T-helper 1 cell treated with Interleukin-12 subunit alpha and Interleukin-12 subunit beta and Interleukin-4 antibody, amounts not matched to agents 30 μg/mL and 1 μg/mL, for 36 hours (primary cell): ENCODE results near the gene CANT1.

Source experiments
- H3K27ac Mint-ChIP-seq: one replicate; pipeline ENCODE4 v1.8.0; 2021; ENCODE audit warnings: mild to moderate bottlenecking, mixed read lengths
- H3K27me3 Mint-ChIP-seq: one replicate; pipeline ENCODE4 v1.8.0; 2021; ENCODE audit warnings: low read depth, mixed read lengths
- H3K36me3 Mint-ChIP-seq: one replicate; pipeline ENCODE4 v1.8.0; 2021; ENCODE audit warnings: low read depth, mixed read lengths
- H3K4me1 Mint-ChIP-seq: one replicate; pipeline ENCODE4 v1.8.0; 2021; ENCODE audit warnings: low read depth, mixed read lengths
- H3K4me3 Mint-ChIP-seq: one replicate; pipeline ENCODE4 v1.8.0; 2021; ENCODE audit warnings: mild to moderate bottlenecking, moderate library complexity, mixed read lengths
- H3K9me3 Mint-ChIP-seq: one replicate; pipeline ENCODE4 v1.8.0; 2021; ENCODE audit warnings: mixed read lengths

Gene CANT1

DNA sequence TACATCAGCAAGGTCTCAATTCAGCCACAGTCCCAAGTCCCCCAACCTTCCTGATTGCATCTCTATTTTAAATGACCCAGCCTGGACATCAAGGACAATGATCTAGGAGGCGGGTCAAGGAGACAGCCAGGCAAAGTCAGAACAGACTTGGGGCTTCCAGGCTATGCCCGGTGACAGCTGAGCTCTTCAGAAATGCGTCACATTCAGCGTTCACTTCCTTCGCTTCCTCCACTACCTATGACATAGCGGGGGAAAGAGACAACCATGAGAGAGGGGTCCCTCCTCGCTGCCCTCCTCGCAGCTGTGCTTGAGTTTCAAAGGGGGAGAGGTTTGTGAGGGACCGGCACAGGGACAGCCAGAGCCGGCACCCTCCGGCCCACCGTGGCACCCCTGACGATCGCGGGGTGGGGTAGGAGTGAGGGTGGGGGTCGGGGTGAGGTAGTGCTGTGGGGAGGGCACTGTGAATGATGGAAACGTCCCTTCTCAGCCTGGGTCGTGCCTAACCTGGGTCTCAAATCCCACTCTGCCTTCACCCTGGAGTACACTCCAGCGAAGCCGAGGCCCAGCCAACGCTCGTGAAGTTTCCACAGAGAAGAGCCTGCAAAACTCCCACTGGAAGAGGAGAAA, 17.5 kb downstream of the CANT1 start:
- H3K4me1 Mint-ChIP-seq: peaks cover under 1% of the 10 kb centered on the region
- no peaks in the 10 kb centered on the region for H3K27me3 Mint-ChIP-seq
- peaks cover 26% of the 10 kb centered on the region for H3K36me3 Mint-ChIP-seq
- H3K4me3 Mint-ChIP-seq: no peak overlapping the region
- H3K9me3 Mint-ChIP-seq: no peaks in the 10 kb centered on the region
- H3K27ac Mint-ChIP-seq: no peak overlapping the region

DNA sequence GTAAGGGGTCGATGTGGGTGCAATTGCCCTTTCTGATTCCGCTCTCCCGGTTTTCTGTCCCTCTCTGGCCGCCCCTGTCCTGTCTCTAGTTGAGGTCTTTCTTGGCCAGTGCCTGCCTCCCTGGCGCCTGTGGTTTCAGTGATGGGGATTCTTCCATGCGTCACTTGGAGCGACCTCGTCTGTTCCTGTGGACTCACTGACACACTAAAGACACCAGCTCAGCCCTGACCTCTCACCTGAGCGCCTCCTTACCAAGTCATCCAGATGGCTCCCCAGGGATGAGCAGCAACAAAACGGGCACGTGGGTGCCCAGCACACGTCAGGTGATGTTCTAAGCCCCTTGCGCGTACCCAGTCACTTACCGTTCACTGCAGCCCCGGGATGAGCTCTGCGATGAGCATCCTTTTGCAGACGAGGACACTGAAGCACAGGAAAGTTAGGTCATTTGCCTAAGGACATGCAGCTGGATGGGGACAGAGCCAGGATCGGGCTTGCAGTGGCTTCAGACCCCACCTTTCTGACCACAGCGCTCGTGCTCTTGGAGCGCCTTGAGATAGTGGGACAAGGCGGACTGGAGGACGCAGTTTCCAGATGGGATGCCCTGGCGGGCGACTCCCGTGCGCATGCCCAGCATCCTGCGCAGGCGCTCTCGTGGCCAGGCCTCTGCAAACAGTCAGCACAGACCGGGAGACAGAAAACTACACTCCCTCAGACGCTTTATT, 18.4 kb downstream of the CANT1 start:
- Mint-ChIP-seq H3K36me3 (peaks cover 23% of the 10 kb centered on the region), H3K9me3 (no peaks in the 10 kb centered on the region), H3K4me3 (no peak overlapping the region), H3K4me1 (peaks cover 9% of the 10 kb centered on the region), H3K27me3 (no peaks in the 10 kb centered on the region), H3K27ac (no peak overlapping the region)

DNA sequence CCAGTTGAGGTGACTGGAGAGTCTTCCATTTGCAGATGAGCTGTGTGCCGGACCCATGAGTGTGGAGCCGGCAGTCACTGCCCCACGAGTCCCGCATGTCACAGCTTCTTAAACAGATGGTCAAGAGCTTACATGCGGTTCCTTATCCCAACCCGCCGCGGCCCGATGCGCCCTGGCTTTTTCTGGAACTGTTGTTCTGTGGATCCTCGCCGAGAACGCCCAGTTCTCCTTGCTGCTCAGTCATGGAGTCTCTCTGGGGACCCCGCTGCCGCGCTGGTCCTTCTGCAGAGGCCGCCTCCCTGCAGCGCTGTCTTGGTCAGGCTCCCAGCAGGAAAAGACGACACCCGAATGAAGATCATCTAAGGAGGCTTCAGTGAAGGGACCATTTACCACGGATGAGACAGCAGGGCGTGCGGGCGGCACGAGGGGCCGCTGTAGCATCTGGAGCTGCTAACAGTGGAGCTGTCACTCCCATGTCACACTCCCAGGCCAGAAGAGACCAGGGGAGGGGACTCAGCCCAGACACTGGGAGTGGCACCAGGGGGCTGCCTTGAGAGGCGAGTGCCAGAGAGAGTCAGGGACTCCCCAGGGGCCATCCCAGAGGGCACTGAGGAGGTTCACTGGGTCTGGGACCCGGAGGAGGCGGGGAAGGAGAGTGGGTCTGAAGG, 19.1 kb downstream of the CANT1 start:
- Mint-ChIP-seq H3K4me1 (peaks cover 15% of the 10 kb centered on the region), H3K9me3 (no peaks in the 10 kb centered on the region), H3K36me3 (peaks cover 19% of the 10 kb centered on the region), H3K27me3 (no peaks in the 10 kb centered on the region), H3K4me3 (no peak overlapping the region), H3K27ac (no peak overlapping the region)

DNA sequence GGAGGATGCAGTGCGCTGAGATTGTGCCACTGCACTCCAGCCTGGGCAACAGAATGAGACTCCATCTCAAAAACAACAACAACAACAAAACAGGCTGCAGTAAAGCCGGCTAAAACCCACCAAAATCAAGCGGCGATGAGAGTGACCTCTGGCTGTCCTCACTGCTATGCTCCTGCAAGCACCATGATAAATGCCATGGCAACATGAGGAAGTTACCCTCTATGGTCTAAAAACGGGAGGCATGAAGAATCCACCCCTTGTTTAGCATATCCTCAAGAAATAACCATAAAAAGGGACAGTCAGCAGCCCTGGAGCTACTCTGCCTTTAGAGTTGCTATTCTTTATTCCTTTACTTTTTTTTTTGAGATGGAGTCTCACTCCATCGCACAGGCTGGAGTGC, 21.4 kb downstream of the CANT1 start:
- Mint-ChIP-seq H3K4me3 (no peak overlapping the region), H3K9me3 (no peaks in the 10 kb centered on the region), H3K27me3 (no peaks in the 10 kb centered on the region), H3K4me1 (peaks cover 15% of the 10 kb centered on the region), H3K27ac (no peak overlapping the region), H3K36me3 (peaks cover 16% of the 10 kb centered on the region)

DNA sequence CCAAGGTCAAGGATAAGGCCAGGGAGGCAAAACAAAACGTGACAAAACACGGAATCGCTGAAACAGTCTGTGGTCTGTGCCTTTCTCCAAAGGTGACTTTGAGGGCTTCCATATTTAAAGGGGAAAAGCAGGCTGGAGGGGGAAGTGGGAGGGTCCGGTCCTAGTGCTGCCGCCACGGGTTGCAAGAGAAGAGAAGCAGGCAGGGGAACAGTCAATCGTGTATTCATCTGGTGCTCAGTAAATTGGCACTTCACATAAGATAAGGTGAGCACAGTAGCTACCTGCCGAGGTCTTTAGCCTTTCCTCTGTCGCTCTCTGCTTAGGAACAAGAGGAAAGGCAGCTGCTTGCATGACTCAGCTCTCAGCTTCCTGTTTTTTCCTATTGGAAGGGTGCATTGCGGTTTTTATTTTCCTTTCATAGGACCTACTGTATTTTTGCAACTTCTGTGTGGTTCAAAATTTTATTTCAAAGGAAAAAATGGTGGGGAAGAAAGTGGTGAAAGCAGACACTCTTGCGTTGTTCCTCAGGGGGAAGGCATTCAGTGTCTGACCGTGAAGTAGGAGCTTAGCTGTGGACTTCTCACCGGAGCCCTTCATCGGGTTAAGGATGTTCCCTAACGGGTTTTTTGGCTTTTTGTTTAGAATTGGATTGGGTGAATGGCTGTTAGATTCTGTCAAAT, 22.8 kb downstream of the CANT1 start:
- Mint-ChIP-seq H3K27ac (no peak overlapping the region), H3K27me3 (no peaks in the 10 kb centered on the region), H3K9me3 (no peaks in the 10 kb centered on the region), H3K4me3 (no peak overlapping the region), H3K4me1 (peaks cover 15% of the 10 kb centered on the region), H3K36me3 (peaks cover 12% of the 10 kb centered on the region)

DNA sequence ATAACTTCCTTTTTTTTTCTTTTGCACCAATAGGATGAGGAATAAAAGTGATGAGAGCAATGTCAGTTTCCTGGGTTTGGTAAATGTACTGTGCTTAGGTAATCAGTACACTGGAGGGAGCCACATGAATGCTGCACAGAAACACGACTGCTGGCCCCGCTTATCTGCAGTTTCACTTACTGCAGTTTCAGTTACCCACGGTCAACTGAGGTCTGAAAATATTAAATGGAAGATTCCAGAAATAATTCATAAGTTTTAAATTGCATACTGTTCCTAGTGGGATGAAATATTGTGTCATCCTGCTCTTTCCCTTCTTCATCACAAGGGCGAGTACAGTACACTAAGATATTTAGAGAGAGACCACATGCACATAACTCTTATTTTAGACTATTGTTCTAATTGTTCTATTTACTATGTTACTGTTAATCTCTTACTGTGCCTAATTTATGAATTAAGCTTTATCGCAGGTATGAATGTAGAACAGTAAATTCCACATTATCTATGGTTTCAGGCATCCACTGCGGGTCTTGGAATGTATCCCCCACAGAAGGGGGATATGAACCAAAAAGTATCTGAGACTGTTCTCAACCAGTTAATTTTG, 23.4 kb downstream of the CANT1 start:
- Mint-ChIP-seq H3K9me3 (no peaks in the 10 kb centered on the region), H3K4me1 (peaks cover 15% of the 10 kb centered on the region), H3K27ac (no peak overlapping the region), H3K4me3 (no peak overlapping the region), H3K27me3 (no peaks in the 10 kb centered on the region), H3K36me3 (peaks cover 8% of the 10 kb centered on the region)

DNA sequence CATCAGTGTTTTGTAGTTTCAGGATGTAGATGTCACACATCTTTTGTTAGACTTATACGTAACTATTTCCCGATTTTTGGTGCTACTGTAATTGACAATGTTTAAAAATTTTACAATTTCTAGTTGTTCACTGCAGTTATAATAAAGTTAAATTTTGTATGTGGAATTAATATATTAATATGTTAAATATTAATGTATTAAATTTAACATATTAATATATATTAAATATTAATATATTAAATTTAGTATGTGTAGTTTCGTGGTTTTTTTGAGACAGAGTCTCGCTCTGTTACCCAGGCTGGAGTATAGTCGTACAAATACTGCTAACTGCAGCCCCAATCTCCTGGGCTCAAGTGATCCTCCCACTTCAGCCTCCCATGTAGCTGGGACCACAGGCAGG, 24.2 kb downstream of the CANT1 start:
- no peak overlapping the region for H3K27ac Mint-ChIP-seq
- H3K4me3 Mint-ChIP-seq: no peak overlapping the region
- H3K9me3 Mint-ChIP-seq: no peaks in the 10 kb centered on the region
- H3K4me1 Mint-ChIP-seq: peaks cover 15% of the 10 kb centered on the region
- no peaks in the 10 kb centered on the region for H3K27me3 Mint-ChIP-seq
- peaks cover 4% of the 10 kb centered on the region for H3K36me3 Mint-ChIP-seq

DNA sequence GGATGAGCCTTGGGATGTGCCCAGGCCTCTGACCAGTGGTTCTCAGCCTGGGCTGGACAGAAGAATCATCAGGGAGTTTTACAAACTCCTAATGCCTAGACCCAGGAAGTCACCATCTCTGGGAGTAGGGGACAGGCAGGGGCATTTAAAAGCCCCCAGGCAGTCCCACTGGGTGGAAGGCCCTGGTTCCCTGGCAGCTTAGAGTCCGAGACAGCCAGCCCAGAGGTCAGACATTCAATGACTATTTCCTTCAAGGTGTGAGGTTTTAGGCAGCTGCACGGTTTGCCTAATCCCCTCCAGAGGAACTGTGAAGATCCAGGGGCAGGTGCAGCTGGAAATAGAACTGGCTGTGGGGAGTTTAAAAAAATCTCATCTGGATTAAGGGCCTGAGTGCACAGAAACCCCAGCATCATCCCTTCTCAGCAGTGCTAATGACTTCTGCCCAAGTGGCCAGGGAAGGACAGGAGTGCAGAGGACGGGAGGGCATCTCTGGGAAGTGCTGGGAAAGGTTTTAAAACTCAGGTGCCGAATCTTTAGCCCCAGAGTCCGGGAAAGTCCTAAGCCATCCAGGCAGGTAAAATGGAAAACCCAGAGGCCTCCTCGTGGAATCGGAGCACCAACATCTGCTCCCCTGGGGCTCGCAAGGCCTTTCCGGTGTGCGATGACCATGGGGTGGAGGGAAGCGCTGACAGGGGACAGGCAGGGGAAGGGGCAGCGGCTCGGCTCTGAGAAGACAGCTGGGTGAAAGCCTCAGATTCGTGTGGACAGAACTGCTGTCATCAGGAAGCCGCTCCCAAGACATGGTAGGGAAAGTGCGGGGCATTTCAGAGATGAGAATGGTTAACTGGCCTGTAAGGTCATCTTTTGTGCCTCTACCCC, 28.3 kb downstream of the CANT1 start:
- H3K9me3 Mint-ChIP-seq: no peaks in the 10 kb centered on the region
- no peak overlapping the region for H3K4me3 Mint-ChIP-seq
- no peak overlapping the region for H3K27ac Mint-ChIP-seq
- H3K4me1 Mint-ChIP-seq: peaks cover 19% of the 10 kb centered on the region
- H3K27me3 Mint-ChIP-seq: no peaks in the 10 kb centered on the region
- peaks cover 8% of the 10 kb centered on the region for H3K36me3 Mint-ChIP-seq

DNA sequence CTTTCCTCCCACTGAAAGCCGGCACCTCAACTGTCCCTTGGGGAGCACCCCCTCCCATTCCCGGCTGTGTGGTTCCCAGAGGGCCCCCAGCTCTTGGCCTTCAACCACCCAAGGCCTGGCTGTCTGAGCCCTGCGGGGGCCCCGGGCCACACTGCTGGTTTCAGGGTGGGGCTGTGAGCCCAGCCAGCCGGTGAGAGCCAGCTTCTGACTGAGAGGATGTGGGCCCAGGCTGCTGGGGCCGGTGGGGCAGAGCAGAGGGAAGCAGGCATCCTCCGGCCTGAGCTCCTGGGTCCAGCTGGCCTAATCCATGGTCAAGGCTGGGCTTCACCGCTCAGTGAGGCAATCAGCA, 29.0 kb downstream of the CANT1 start:
- no peak overlapping the region for H3K27ac Mint-ChIP-seq
- peaks cover 15% of the 10 kb centered on the region for H3K4me1 Mint-ChIP-seq
- no peak overlapping the region for H3K4me3 Mint-ChIP-seq
- no peaks in the 10 kb centered on the region for H3K9me3 Mint-ChIP-seq
- H3K36me3 Mint-ChIP-seq: peaks cover 8% of the 10 kb centered on the region
- no peaks in the 10 kb centered on the region for H3K27me3 Mint-ChIP-seq

DNA sequence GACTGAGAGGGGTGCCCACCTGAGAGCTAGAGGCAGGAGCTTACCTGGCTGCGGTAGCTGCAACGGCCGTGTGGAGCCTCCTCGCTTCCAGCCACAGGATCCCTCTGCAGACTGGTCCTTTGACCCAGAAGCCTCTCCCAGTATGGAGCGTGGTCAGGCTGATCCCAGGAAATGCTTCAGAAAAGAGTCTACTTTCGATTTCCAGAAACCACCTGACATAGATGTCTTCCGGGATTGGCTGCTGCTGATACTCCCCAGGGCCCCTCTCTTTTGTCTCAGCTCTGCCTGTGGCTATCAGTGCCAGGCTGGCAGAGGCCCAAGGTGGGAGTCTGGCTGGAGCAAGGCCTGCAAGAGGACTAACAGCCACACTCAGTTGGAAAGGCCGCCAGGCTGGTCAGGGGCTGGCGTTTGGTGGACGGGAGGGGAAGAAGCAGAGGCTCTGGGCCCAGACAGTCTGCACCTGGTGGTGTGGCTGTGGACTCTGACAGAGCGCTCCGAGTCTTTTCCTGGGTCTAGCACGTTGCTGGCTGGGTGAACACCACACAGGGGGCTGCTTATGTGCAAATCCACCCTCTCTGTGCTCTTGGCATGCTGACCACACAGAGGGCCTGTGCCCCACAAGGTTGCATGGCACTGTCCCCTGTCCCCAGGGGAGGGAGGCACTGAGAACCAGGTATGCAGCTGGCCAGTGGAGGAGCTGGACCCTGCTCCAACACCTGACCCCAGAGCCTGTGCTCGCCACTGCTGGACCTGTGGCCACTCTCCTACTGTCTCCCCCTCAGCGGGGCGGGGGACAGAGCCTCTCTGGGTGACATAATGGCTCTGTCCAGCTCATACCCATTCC, 29.6 kb downstream of the CANT1 start, which contains the start of gene LGALS3BP:
Gene LGALS3BP, minus strand, starts transcription at position 144 of the 844 bp plus-strand sequence. CDS start 2,732 bp downstream, outside the sequence.
- Mint-ChIP-seq H3K27ac (peak within 1 kb of the TSS; percentile 68), H3K4me1 (peaks cover 15% of the 10 kb centered on the region), H3K9me3 (no peaks in the 10 kb centered on the region), H3K4me3 (peak within 1 kb of the TSS; percentile 76), H3K27me3 (no peaks in the 10 kb centered on the region), H3K36me3 (peaks cover 8% of the 10 kb centered on the region)

DNA sequence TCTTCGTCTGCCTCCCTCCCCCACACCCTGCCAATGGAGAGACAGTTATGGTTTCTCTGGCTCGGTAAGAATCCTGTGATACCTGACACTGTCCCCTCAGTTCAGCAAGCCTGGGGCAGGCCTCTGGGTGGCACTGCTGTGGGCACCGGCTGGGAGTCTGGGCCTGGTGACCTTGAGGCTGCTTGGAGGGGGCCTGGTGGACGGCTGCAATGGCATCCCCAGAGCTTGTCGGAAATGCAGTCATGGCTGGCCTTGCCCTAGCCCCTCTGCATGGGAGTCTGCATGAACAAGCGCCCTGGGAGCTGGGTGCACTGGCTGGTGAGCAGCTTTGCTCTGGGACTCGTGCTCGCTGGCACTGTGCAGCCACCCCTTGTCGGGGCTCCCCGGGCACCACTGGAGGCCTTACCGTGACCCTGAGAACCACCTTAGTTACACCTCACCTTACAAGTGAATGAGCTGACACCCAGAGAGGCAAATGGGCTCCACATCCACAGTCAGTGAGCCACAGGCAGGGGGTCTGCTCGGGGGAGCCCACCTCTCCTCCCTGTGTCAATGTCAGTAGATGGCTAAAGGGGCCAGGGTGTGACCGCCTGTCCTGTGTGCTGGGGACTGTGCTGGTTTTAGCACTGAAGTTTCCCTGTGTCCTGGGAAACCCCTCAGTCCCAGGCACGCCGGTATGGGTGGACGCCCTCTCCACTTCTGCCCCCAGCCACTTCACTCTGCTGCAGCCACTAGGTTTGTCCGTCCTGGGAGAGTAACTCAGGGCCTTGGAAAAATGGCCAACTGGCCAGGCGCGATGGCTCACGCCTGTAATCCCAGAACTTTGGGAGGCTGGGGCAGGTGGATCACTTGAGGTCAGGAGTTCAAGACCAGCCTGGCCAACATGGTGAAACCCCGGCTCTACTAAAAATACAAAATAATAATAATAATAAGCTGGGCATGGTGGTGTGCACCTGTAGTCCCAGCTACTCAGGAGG, 31.3 kb downstream of the CANT1 start:
- Mint-ChIP-seq H3K9me3 (no peaks in the 10 kb centered on the region), H3K36me3 (peaks cover 11% of the 10 kb centered on the region), H3K4me1 (peaks cover 15% of the 10 kb centered on the region), H3K27ac (no peak overlapping the region), H3K27me3 (no peaks in the 10 kb centered on the region), H3K4me3 (peak overlapping the region; percentile 76)

DNA sequence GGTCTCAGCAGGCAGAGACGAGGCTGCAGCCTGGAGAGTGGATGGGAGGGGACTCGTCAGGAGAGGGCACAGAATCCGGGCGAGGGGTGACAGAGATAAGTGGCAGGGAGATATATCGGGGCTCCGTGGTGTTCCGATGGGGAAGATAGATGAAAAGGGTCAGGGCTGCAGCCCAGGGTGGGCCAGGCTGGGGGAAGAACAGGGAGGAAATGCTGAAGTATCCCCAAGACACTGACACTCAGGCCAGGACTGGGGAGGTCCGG, 32.0 kb downstream of the CANT1 start:
- Mint-ChIP-seq H3K9me3 (no peaks in the 10 kb centered on the region), H3K4me1 (peaks cover 15% of the 10 kb centered on the region), H3K36me3 (peaks cover 11% of the 10 kb centered on the region), H3K4me3 (peak overlapping the region; percentile 27), H3K27ac (no peak overlapping the region), H3K27me3 (no peaks in the 10 kb centered on the region)
